EH (cell line): ENCODE measurements around the gene RBMS3.
"Not testable (repeated sequence)": the region's sequence is repeated elsewhere in the genome, so short reads cannot be mapped to it uniquely, and the experiment has no call there.

Experiments used
- DNase-seq: peaks from one replicate; pipeline ENCODE4 v3.0.0-alpha.2; 2015; ENCODE audit warnings: low read depth

RBMS3 gene

DNA sequence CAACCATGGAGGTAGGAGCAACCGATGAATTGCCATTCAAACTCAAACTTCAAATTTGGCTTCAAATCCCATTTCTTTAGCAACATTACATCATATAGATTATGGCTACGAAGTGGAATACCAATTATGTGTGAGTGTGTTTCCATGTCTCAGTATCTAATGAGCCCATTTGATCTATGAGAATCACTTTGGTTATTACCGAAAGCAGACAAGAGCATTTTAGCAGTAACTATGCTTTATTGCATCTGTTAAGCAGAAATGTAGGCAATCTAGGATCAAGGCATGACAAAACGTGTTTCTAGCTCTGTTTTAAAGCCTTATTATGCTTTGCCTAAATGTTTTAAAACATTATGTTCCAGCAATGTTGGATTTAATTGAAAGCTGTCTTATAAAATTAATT is 743.6 kb downstream of the RBMS3 start:
- no peak for DNase-seq

DNA sequence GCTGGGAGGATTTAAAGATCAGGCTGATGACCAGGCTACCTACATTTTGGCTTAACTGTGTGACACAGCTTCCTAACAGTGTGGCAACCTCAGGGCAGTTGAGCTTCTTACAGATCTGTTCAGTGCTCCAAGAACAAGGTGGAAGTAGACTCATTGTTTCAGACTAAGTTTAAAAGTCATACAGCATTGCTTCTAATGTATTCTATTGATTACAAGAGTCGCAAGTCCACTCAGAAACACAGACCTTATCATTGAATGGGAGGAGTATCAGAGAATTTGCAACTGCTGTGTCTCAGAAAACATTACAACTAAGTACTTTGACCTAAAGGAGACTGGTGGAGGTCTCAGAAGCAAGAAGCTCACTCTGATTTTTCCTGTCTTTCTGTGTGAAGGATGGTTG is 746.0 kb downstream of the RBMS3 start:
- no peak for DNase-seq

- DNase-seq, result no peak
These were observed 753.5 kb downstream of the RBMS3 start for GRCh38 chr3:30034246-30034991.

DNA sequence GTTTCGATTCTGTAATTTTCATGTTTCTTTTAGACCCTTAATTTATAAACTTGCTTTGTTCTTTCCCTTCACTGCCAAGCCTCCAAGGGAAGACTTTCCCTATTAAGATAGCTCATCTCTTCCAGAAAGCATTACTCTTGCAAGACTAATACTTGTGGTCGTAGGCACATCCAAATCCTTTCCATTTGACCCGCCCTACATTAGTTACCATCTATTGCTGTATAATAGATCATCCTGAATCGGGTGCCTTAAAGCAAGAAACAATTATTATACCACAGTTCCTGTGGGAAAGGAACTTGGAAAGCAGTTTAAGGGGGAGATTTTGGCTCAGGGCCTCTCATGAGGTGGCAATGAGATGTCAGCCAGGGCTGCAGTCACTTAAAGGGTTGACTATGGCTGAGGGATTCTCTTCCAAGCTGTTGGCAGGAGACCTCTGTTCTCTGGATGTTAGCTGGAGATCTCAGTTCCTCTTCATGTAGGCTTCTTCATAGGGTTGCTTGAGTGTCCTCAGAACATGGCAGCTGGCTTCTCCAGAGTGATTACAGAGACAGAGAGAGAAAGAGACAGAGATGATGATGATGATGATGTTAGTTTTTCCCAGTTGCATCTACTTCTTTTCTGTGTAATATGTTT is 755.2 kb downstream of the RBMS3 start:
- DNase-seq, result no peak

- DNase-seq, result no peak
These were observed 759.3 kb downstream of the RBMS3 start for GRCh38 chr3:30040126-30040525.

- DNase-seq, result not testable (repeated sequence)
These were observed 760.6 kb downstream of the RBMS3 start for GRCh38 chr3:30041481-30041880.

GRCh38 chr3:30042274-30042859 is 761.5 kb downstream of the RBMS3 start:
- DNase-seq, result peak; percentile 74

DNA sequence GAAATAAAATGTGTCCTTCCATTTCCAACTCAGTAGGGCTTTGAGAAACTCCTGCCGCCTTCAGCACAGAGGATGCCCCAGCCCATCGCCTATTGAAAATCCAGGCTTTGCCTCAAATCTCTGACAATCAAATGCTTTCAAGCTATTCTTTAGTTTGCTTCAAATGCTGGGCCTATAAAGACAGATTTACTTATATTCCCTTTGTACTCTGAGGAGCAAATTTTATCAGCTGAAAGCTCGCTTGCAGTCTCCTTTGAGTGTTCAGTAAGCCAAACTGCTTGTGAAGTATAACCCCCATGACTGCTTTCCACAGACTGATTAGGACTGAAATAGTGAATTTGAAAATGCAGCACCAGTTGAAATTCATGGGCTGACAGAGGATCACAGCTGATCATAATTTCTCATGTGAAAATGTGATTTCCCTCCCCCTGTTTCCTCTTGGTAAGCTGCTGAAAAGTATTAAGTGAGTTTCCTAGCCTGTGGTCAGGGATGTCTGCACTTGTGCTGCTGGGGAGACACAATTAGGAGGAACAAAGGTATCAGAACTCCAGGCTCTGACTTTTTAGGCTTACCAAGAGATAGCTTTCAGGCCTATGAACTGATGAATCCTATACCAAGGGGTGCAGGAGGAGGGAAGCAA is 762.2 kb downstream of the RBMS3 start:
- DNase-seq, result no peak

DNA sequence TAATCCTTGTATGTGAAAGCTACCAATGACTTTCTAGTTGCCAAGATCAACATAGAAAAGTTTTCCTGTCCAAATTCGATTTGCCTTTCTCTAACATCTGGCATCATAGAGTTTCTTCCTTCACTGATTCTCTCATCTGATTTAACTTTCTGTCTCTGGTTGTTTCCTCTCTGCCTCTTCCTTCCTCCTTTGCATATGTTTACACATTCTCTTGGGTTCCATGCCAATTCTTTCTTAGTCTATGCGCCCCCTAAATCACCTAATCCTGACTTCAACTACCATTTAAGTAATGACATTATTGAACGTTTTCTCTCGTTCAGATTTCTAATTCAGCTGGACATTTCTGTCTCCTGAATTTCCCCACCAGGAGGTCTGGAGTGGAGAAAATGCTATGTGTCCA is 763.6 kb downstream of the RBMS3 start:
- DNase-seq, result no peak

- DNase-seq, result no peak
These were observed 767.6 kb downstream of the RBMS3 start for GRCh38 chr3:30048431-30048830.

GRCh38 chr3:30050116-30050515 is 769.2 kb downstream of the RBMS3 start:
- not testable (repeated sequence) for DNase-seq

DNA sequence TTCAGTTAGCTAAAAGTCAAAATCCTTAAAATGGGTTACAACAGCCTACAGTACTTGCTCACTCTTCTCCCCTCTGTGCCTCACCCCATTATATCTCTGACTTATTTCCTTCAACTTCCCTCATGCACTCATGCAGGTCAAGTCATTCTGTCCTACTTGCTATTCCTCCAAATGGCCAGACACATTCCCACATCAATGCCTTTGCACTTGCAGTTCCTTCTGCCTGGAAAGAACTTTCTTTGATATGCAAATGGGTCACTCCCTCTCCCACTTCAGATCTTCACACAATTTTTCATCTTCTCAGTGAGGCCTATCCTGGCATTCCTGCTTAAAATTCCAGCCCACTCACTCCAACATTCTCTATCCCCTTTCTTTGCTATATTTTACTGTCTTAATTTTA is 778.4 kb downstream of the RBMS3 start:
- DNase-seq, result no peak
